HCT116 (cell line): Measurements from ENCODE around the gene UCN3. TPM values are rescaled to one million over a fixed set of nuclear protein-coding genes. Genes with fewer than 3 reads are reported as not detected.

Experiments used
- ATAC-seq: fragments of 200-7000 bp; cut with Tn5 transposase; 2 replicates; pipeline ENCODE4 v1.9.1; 2020; ENCODE audit warnings: mild to moderate bottlenecking, moderate library complexity
- BruUV-seq: library from RNA; stranded (reverse); fragments of 400-500 nt; replicated peaks from 2 replicates; lab custom pipeline; 2021; lab: Mats Ljungman, UMichigan
- CTCF ChIA-PET: fragments of 300-600 bp; sonication (Branson Sonifier 250); formaldehyde crosslinking; loops from one replicate; lab custom pipeline; 2021; ENCODE audit warnings: antibody characterized with exemption; lab: Charles Lee
- POLR2A ChIA-PET: fragments of 300-600, 350-600 bp; sonication (Branson Sonifier 250); formaldehyde crosslinking; loops from one replicate; lab custom pipeline; 2021; ENCODE audit warnings: antibody characterized with exemption; lab: Charles Lee
- RAD21 ChIA-PET, 2 experiments: fragments of 300-600 bp; sonication (Branson Sonifier 250); formaldehyde crosslinking; loops; one replicate each; lab custom pipeline; 2023; ENCODE audit warnings: low total read pairs in 2 of 2; ENCODE audit not compliant: uncharacterized antibody in 2 of 2, unreplicated experiment in 2 of 2, low non-redundant PET in 1 of 2; lab: Charles Lee
- DNase-seq: peaks from one replicate; pipeline ENCODE4 v3.0.0-alpha.2; 2010; ENCODE audit warnings: low read depth, low spot score
- H2AFZ ChIP-seq: fragments of 200-600 bp; shearing (Covaris generic), sonication (generic); 2 replicates; pipeline ENCODE4 v1.6.1; 2017; ENCODE audit warnings: low read depth, mixed run types, mixed read lengths, antibody characterized with exemption, low read length; ENCODE audit not compliant: poor library complexity, severe bottlenecking
- H3K27ac ChIP-seq: 2 replicates; pipeline ENCODE4 v1.5.1; 2012; ENCODE audit warnings: low read depth, low read length
- H3K27me3 ChIP-seq: fragments of 200-600 bp; sonication (generic); 2 replicates; pipeline ENCODE4 v1.6.1; 2016; ENCODE audit warnings: mixed run types, low read length, mixed read lengths; ENCODE audit not compliant: insufficient read depth
- H3K36me3 ChIP-seq, 2 experiments: fragments of 200-500 bp in 1 of 2; fragments of 200-600 bp in 1 of 2; sonication (Bioruptor generic) in 1 of 2; sonication (generic) in 1 of 2; 2 replicates each; pipeline versions ENCODE4 v1.5.1 to v1.6.1; 2014 to 2016; ENCODE audit warnings: low read length in 2 of 2, inconsistent platforms in 1 of 2, mixed read lengths in 1 of 2, mixed run types in 1 of 2; ENCODE audit not compliant: insufficient read depth in 2 of 2, control insufficient read depth in 1 of 2
- H3K4me1 ChIP-seq, 2 experiments: fragments of 200-600 bp in 1 of 2; sonication (generic) in 1 of 2; 2 replicates each; pipeline versions ENCODE4 v1.5.1 to v1.6.1; 2012 to 2017; ENCODE audit warnings: low read length in 2 of 2, inconsistent platforms in 1 of 2, mild to moderate bottlenecking in 1 of 2, mixed read lengths in 1 of 2, mixed run types in 1 of 2, moderate library complexity in 1 of 2; ENCODE audit not compliant: insufficient read depth in 2 of 2, control insufficient read depth in 1 of 2
- H3K4me2 ChIP-seq: fragments of 200-600 bp; sonication (generic); 2 replicates; pipeline ENCODE4 v1.6.1; 2017; ENCODE audit warnings: mixed run types, low read length, mixed read lengths
- H3K4me3 ChIP-seq, 2 experiments: fragments of 200-600 bp in 1 of 2; sonication (generic) in 1 of 2; replicated peaks in 1 of 2; 2 replicates each; pipeline ENCODE4 v1.5.1; 2011 to 2016; ENCODE audit warnings: low read length in 2 of 2, control low read depth in 1 of 2, low read depth in 1 of 2, mild to moderate bottlenecking in 1 of 2, mixed read lengths in 1 of 2, mixed run types in 1 of 2
- H3K79me2 ChIP-seq: fragments of 200-600 bp; sonication (generic); 2 replicates; pipeline ENCODE4 v1.6.1; 2017; ENCODE audit warnings: mild to moderate bottlenecking, mixed run types, low read length, moderate library complexity, mixed read lengths; ENCODE audit not compliant: insufficient read depth
- H3K9ac ChIP-seq: fragments of 200-600 bp; sonication (generic); 2 replicates; pipeline ENCODE4 v1.6.1; 2016; ENCODE audit warnings: low read length, mixed read lengths
- H3K9me2 ChIP-seq: fragments of 200-600 bp; sonication (generic), shearing (Covaris generic); 2 replicates; pipeline ENCODE4 v1.6.1; 2017; ENCODE audit warnings: mixed run types, mild to moderate bottlenecking, moderate library complexity; ENCODE audit not compliant: insufficient read depth
- H3K9me3 ChIP-seq, 2 experiments: fragments of 200-500 bp in 1 of 2; fragments of 200-600 bp in 1 of 2; sonication (Bioruptor generic) in 1 of 2; sonication (generic) in 1 of 2; 2 replicates each; pipeline ENCODE4 v1.6.1; 2014 to 2017; ENCODE audit warnings: low read length in 2 of 2, mixed read lengths in 2 of 2, inconsistent platforms in 1 of 2, low read depth in 1 of 2, mild to moderate bottlenecking in 1 of 2, mixed run types in 1 of 2, moderate library complexity in 1 of 2; ENCODE audit not compliant: control insufficient read depth in 1 of 2, insufficient read depth in 1 of 2
- H4K20me1 ChIP-seq: fragments of 200-600 bp; sonication (generic), shearing (Covaris generic); 2 replicates; pipeline ENCODE4 v1.6.1; 2017; ENCODE audit warnings: mixed run types, mild to moderate bottlenecking, moderate library complexity; ENCODE audit not compliant: insufficient read depth
- ATF3 ChIP-seq: IDR thresholded peaks from 2 replicates; pipeline ENCODE4 v1.6.1; 2012
- CBX3 ChIP-seq: IDR thresholded peaks from 2 replicates; pipeline ENCODE4 v1.6.1; 2012; ENCODE audit warnings: low read depth
- CEBPB ChIP-seq: IDR thresholded peaks from 2 replicates; pipeline ENCODE4 v1.6.1; 2012; ENCODE audit warnings: low read depth
- EGR1 ChIP-seq: IDR thresholded peaks from 2 replicates; pipeline ENCODE4 v1.6.1; 2012; ENCODE audit warnings: low read depth
- ELF1 ChIP-seq: IDR thresholded peaks from 2 replicates; pipeline ENCODE4 v1.6.1; 2012; ENCODE audit warnings: low read depth, borderline replicate concordance
- EZH2 ChIP-seq: fragments of 200-600 bp; sonication (generic); IDR thresholded peaks from 2 replicates; pipeline ENCODE4 v1.6.1; 2017; ENCODE audit warnings: antibody characterized with exemption, mixed run types
- JUND ChIP-seq: IDR thresholded peaks from 2 replicates; pipeline ENCODE4 v1.6.1; 2012
- MAX ChIP-seq: IDR thresholded peaks from 2 replicates; pipeline ENCODE4 v1.6.1; 2012
- POLR2A ChIP-seq: IDR thresholded peaks from 2 replicates; pipeline ENCODE4 v1.7.0; 2011; ENCODE audit warnings: borderline replicate concordance; ENCODE audit not compliant: insufficient read depth, insufficient read length; ENCODE audit errors: extremely low read depth
- RAD21 ChIP-seq: IDR thresholded peaks from 2 replicates; pipeline ENCODE4 v1.6.1; 2012; ENCODE audit warnings: low read depth, mild to moderate bottlenecking
- REST ChIP-seq: IDR thresholded peaks from 2 replicates; pipeline ENCODE4 v1.6.1; 2012; ENCODE audit warnings: low read depth
- SIN3A ChIP-seq: IDR thresholded peaks from 2 replicates; pipeline ENCODE4 v1.6.1; 2012; ENCODE audit warnings: low read depth
- SP1 ChIP-seq: IDR thresholded peaks from 2 replicates; pipeline ENCODE4 v1.6.1; 2012; ENCODE audit warnings: low read depth
- TCF7L2 ChIP-seq: IDR thresholded peaks from 2 replicates; pipeline ENCODE4 v1.7.0; 2011; ENCODE audit warnings: borderline replicate concordance, inconsistent platforms; ENCODE audit not compliant: insufficient read depth, insufficient read length; ENCODE audit errors: extremely low read depth
- YY1 ChIP-seq: IDR thresholded peaks from 2 replicates; pipeline ENCODE4 v1.6.1; 2011; ENCODE audit warnings: low read length, low read depth, moderate library complexity, mild to moderate bottlenecking; ENCODE audit not compliant: insufficient replicate concordance; ENCODE audit errors: extremely low read depth
- ZBTB33 ChIP-seq: IDR thresholded peaks from 2 replicates; pipeline ENCODE4 v1.6.1; 2011; ENCODE audit warnings: mild to moderate bottlenecking, low read length, moderate library complexity; ENCODE audit not compliant: insufficient replicate concordance; ENCODE audit errors: extremely low read depth
- ZFX ChIP-seq: fragments of 450-650 bp; IDR thresholded peaks from 2 replicates; pipeline ENCODE4 v1.6.1; 2017
- ZNF274 ChIP-seq: fragments of 200-500 bp; sonication (Bioruptor generic); IDR thresholded peaks from 2 replicates; pipeline ENCODE4 v1.6.1; 2014; ENCODE audit warnings: mild to moderate bottlenecking, low read depth, low read length, inconsistent platforms
- intact Hi-C: fragments of 100-400 bp; cut with micrococcal nuclease; formaldehyde crosslinking; loops from 2 replicates; pipeline ENCODE4 v1.10.0; 2022
- total RNA-seq: library from RNA; stranded (reverse); gene quantifications from one replicate; pipeline ENCODE4 v1.2.1, GENCODE V29; 2021; ENCODE audit not compliant: unreplicated experiment

Gene UCN3
- total RNA-seq, 1 experiment from 2014 or later: not detected

- Histone ChIP-seq H3K4me1 (no peaks in the 10 kb centered on the region), H4K20me1 (no peaks in the 10 kb centered on the region), H3K4me2 (no peak overlapping the region), H3K4me3 (no peak overlapping the region), H3K9ac (no peak overlapping the region)
- POLR2A ChIA-PET: no interaction called here
- no TSS peak for BruUV-seq
- intact Hi-C loops: no loop called here
- ATAC-seq: no peak
- TF ChIP-seq POLR2A (no peak), EGR1 (no peak), RAD21 (no peak), SIN3A (no peak), CEBPB (no peak), ZFX (no peak), JUND (no peak), MAX (no peak), ZBTB33 (no peak), ATF3 (no peak), ZNF274 (no peak), TCF7L2 (no peak), REST (no peak), ELF1 (no peak), YY1 (no peak), EZH2 (no peak), SP1 (no peak), CBX3 (no peak)
- TF ChIP-seq, all 23 proteins: peak for 0
- Histone ChIP-seq H3K9me2 (no peaks in the 10 kb centered on the region), H3K27ac (no peak overlapping the region), H3K9me3 (peaks cover 0 to 8% of the 10 kb centered on the region in 2 experiments; a peak in 1 of 4 replicates), H3K79me2 (no peaks in the 10 kb centered on the region), H3K36me3 (no peaks in the 10 kb centered on the region), H2AFZ (no peak overlapping the region), H3K27me3 (peaks cover 23% of the 10 kb centered on the region)
- CTCF ChIA-PET: no interaction called here
- RAD21 ChIA-PET: no interaction called here
- no peak for DNase-seq
Measured at GRCh38 chr10:5370493-5371352, 6.0 kb downstream of the UCN3 start.
